SK-N-SH (cell line): ENCODE measurements around the gene POM121L2. TPM values are rescaled to one million over a fixed set of nuclear protein-coding genes. Genes with fewer than 3 reads are reported as not detected.
A peak's percentile ranks its signal among the peaks of the same experiment; 100 is the strongest.
"Not testable (repeated sequence)": the region's sequence is repeated elsewhere in the genome, so short reads cannot be mapped to it uniquely, and the experiment has no call there.

ENCODE experiments used
- CTCF ChIA-PET: fragments of 300-600, 350-600 bp; formaldehyde crosslinking; extraction: SDS; loops from one replicate; lab custom pipeline; 2021; lab: Yijun Ruan, JAX
- POLR2A ChIA-PET: fragments of 350-600 bp; sonication (Branson Sonifier 250); formaldehyde crosslinking; extraction: SDS; loops from one replicate; lab custom pipeline; 2020; ENCODE audit warnings: antibody characterized with exemption, inconsistent platforms; lab: Yijun Ruan, JAX
- DNase-seq: peaks from one replicate; pipeline ENCODE4 v3.0.0; 2012
- H2AFZ ChIP-seq: fragments of 200-600 bp; sonication (generic); 2 replicates; pipeline ENCODE4 v1.8.1; 2016; ENCODE audit warnings: antibody characterized with exemption, mild to moderate bottlenecking, low read depth
- H3F3A ChIP-seq: fragments of 200-600 bp; sonication (generic); replicated peaks from 2 replicates; pipeline ENCODE3; 2016; ENCODE audit warnings: antibody characterized with exemption, mild to moderate bottlenecking; ENCODE audit not compliant: insufficient read depth
- H3K27ac ChIP-seq, 2 experiments: fragments of 200-500 bp in 1 of 2; fragments of 200-600 bp in 1 of 2; sonication (Bioruptor generic) in 1 of 2; sonication (generic), shearing (Covaris generic) in 1 of 2; 2 replicates each; pipeline versions ENCODE4 v1.5.1 to v1.6.1; 2014 to 2016; ENCODE audit warnings: low read depth in 2 of 2, inconsistent platforms in 1 of 2, low read length in 1 of 2, mild to moderate bottlenecking in 1 of 2, mixed read lengths in 1 of 2
- H3K27me3 ChIP-seq: fragments of 200-600 bp; sonication (generic), shearing (Covaris generic); 2 replicates; pipeline ENCODE4 v1.6.1; 2016; ENCODE audit warnings: mixed run types; ENCODE audit not compliant: insufficient read depth
- H3K36me3 ChIP-seq, 2 experiments: fragments of 200-500 bp in 1 of 2; fragments of 200-600 bp in 1 of 2; sonication (Bioruptor generic) in 1 of 2; sonication (generic) in 1 of 2; replicated peaks in 1 of 2; 2 replicates each; pipeline versions ENCODE3 to v1.5.1; 2014 to 2016; ENCODE audit warnings: low read length in 1 of 2, mild to moderate bottlenecking in 1 of 2; ENCODE audit not compliant: insufficient read depth in 2 of 2, control insufficient read depth in 1 of 2
- H3K4me1 ChIP-seq, 2 experiments: fragments of 200-500 bp in 1 of 2; fragments of 200-600 bp in 1 of 2; sonication (Bioruptor generic) in 1 of 2; sonication (generic), shearing (Covaris generic) in 1 of 2; 2 replicates each; pipeline versions ENCODE4 v1.5.1 to v1.6.1; 2014 to 2016; ENCODE audit warnings: low read depth in 1 of 2, low read length in 1 of 2, mixed run types in 1 of 2; ENCODE audit not compliant: insufficient read depth in 2 of 2, control insufficient read depth in 1 of 2
- H3K4me2 ChIP-seq: fragments of 200-600 bp; sonication (generic), shearing (Covaris generic); 2 replicates; pipeline ENCODE4 v1.6.1; 2017; ENCODE audit warnings: mixed run types
- H3K4me3 ChIP-seq, 2 experiments: fragments of 200-500 bp in 1 of 2; fragments of 200-600 bp in 1 of 2; sonication (Bioruptor generic) in 1 of 2; sonication (generic), shearing (Covaris generic) in 1 of 2; 2 replicates each; pipeline versions ENCODE4 v1.5.1 to v1.8.1; 2014 to 2016; ENCODE audit warnings: low read depth in 2 of 2, inconsistent platforms in 1 of 2, low read length in 1 of 2, mild to moderate bottlenecking in 1 of 2, mixed read lengths in 1 of 2, moderate library complexity in 1 of 2
- H3K79me2 ChIP-seq: fragments of 200-600 bp; sonication (generic); 2 replicates; pipeline ENCODE4 v1.8.1; 2017; ENCODE audit warnings: mild to moderate bottlenecking; ENCODE audit not compliant: insufficient read depth
- H3K9ac ChIP-seq: fragments of 200-600 bp; sonication (generic); 2 replicates; pipeline ENCODE4 v1.6.1; 2017; ENCODE audit warnings: mixed run types
- H3K9me2 ChIP-seq: fragments of 200-600 bp; sonication (generic); 2 replicates; pipeline ENCODE4 v1.6.1; 2017; ENCODE audit warnings: mixed run types
- H3K9me3 ChIP-seq: fragments of 200-600 bp; sonication (generic); 2 replicates; pipeline ENCODE4 v1.6.1; 2017; ENCODE audit warnings: mixed run types, mild to moderate bottlenecking, moderate library complexity
- H4K20me1 ChIP-seq: fragments of 200-600 bp; sonication (generic); 2 replicates; pipeline ENCODE4 v1.6.1; 2017; ENCODE audit warnings: mild to moderate bottlenecking, mixed run types; ENCODE audit not compliant: insufficient read depth
- EZH2phosphoT487 ChIP-seq: fragments of 200-600 bp; sonication (generic); IDR thresholded peaks from 2 replicates; pipeline ENCODE4 v1.6.1; 2017; ENCODE audit warnings: low read depth, mixed run types, mild to moderate bottlenecking, antibody characterized with exemption, moderate library complexity, borderline replicate concordance
- FOSL2 ChIP-seq: IDR thresholded peaks from 2 replicates; pipeline ENCODE4 v1.4.0; 2012; ENCODE audit warnings: low read depth, mild to moderate bottlenecking, moderate library complexity, borderline replicate concordance
- NFIC ChIP-seq: IDR thresholded peaks from 2 replicates; pipeline ENCODE4 v1.4.0; 2012; ENCODE audit warnings: borderline replicate concordance
- RAD21 ChIP-seq: IDR thresholded peaks from 2 replicates; pipeline ENCODE4 v1.6.1; 2012; ENCODE audit warnings: mild to moderate bottlenecking, low read length
- REST ChIP-seq: IDR thresholded peaks from 2 replicates; pipeline ENCODE4 v1.6.1; 2012; ENCODE audit warnings: mild to moderate bottlenecking, low read depth, low read length, moderate library complexity
- RFX5 ChIP-seq: IDR thresholded peaks from 2 replicates; pipeline ENCODE4 v1.6.1; 2012; ENCODE audit warnings: mild to moderate bottlenecking, improper control_type of control experiment, low read length
- SIN3A ChIP-seq: IDR thresholded peaks from 2 replicates; pipeline ENCODE4 v1.6.1; 2012; ENCODE audit warnings: low read depth, mild to moderate bottlenecking, low read length, moderate library complexity, borderline replicate concordance
- SMC3 ChIP-seq: IDR thresholded peaks from 2 replicates; pipeline ENCODE4 v1.6.1; 2012; ENCODE audit warnings: low read depth, low read length, improper control_type of control experiment
- TAF1 ChIP-seq: IDR thresholded peaks from 2 replicates; pipeline ENCODE4 v1.6.1; 2012; ENCODE audit warnings: low read depth, mild to moderate bottlenecking, low read length, moderate library complexity, borderline replicate concordance
- TCF12 ChIP-seq: IDR thresholded peaks from 2 replicates; pipeline ENCODE4 v1.4.0; 2012
- TEAD4 ChIP-seq: IDR thresholded peaks from 2 replicates; pipeline ENCODE4 v1.4.0; 2012; ENCODE audit warnings: mild to moderate bottlenecking, borderline replicate concordance; ENCODE audit not compliant: insufficient read depth
- YY1 ChIP-seq: IDR thresholded peaks from 2 replicates; pipeline ENCODE4 v1.4.0; 2012; ENCODE audit warnings: low read depth, mild to moderate bottlenecking
- WGBS: methylation state at CpG from one replicate; pipeline ENCODE4 v1.1.6; 2017; ENCODE audit warnings: low lambda C conversion rate; 5-methylcytosine and 5-hydroxymethylcytosine counted together
- polyA plus RNA-seq, 3 experiments: library from polyadenylated mRNA; depleted of rRNA; stranded (reverse); fragments of >200 nt; gene quantifications; 2 replicates each; pipeline ENCODE4 v1.2.3, GENCODE V29; 2012

POM121L2 gene
- polyA plus RNA-seq, 1 of the 3 experiments (the other 2 are of a cell fraction) = not detected

GRCh38 chr6:27268803-27269202 is 43.3 kb downstream of the POM121L2 start:
- TF ChIP-seq TCF12 = no peak
- TF ChIP-seq EZH2phosphoT487 = no peak
- TF ChIP-seq SIN3A = no peak
- TF ChIP-seq TEAD4 = no peak
- TF ChIP-seq YY1 = no peak
- no peaks in the 10 kb centered on the region for H4K20me1 ChIP-seq
- no peak for DNase-seq
- no peak overlapping the region for H2AFZ ChIP-seq
- no peak overlapping the region for H3K4me2 ChIP-seq
- 28% methylated on average over 11 of the region's 14 CpGs for WGBS
- H3F3A ChIP-seq = no peaks in the 10 kb centered on the region
- no peaks in the 10 kb centered on the region; the same call in 1 of the 2 replicates for H3K9me3 ChIP-seq
- no peak overlapping the region for H3K27ac ChIP-seq
- no peak overlapping the region for H3K9ac ChIP-seq
- no peaks in the 10 kb centered on the region for H3K79me2 ChIP-seq
- no peaks in the 10 kb centered on the region for H3K36me3 ChIP-seq
- ChIA-PET POLR2A (no interaction called here), CTCF (no interaction called here)
- H3K27me3 ChIP-seq = peaks cover 47% of the 10 kb centered on the region; the same call in 1 of the 2 replicates
- H3K4me1 ChIP-seq = no peaks in the 10 kb centered on the region
- no peaks in the 10 kb centered on the region for H3K9me2 ChIP-seq
- no peak overlapping the region for H3K4me3 ChIP-seq

GRCh38 chr6:27267857-27268434 is 44.1 kb downstream of the POM121L2 start:
- no peak overlapping the region for H2AFZ ChIP-seq
- H3F3A ChIP-seq = no peaks in the 10 kb centered on the region
- no peak for DNase-seq
- CTCF ChIA-PET = no interaction called here
- H3K9me2 ChIP-seq = no peaks in the 10 kb centered on the region
- H3K9me3 ChIP-seq = no peaks in the 10 kb centered on the region; the same call in 1 of the 2 replicates
- peaks cover 45% of the 10 kb centered on the region; the same call in 1 of the 2 replicates for H3K27me3 ChIP-seq
- no peaks in the 10 kb centered on the region for H3K4me1 ChIP-seq
- H3K27ac ChIP-seq = no peak overlapping the region
- no peak overlapping the region for H3K4me3 ChIP-seq
- H3K4me2 ChIP-seq = 0 out of 2 replicates have a peak overlapping the region, but pooled peaks have one; percentile 38
- H3K9ac ChIP-seq = no peak overlapping the region
- TF ChIP-seq YY1 (no peak), REST (no peak), EZH2phosphoT487 (no peak), RAD21 (no peak), FOSL2 (no peak), RFX5 (no peak), NFIC (no peak), SMC3 (no peak), TAF1 (no peak)
- H3K36me3 ChIP-seq = no peaks in the 10 kb centered on the region
- no peaks in the 10 kb centered on the region for H3K79me2 ChIP-seq
- H4K20me1 ChIP-seq = no peaks in the 10 kb centered on the region
- POLR2A ChIA-PET = no interaction called here
- 21% methylated on average over 22 of the region's 22 CpGs for WGBS

- H3K79me2 ChIP-seq, H3K36me3 ChIP-seq, H3K9me2 ChIP-seq, H4K20me1 ChIP-seq, H3K27ac ChIP-seq, H3K9ac ChIP-seq, H3F3A ChIP-seq, H2AFZ ChIP-seq, H3K4me1 ChIP-seq, H3K9me3 ChIP-seq, POLR2A ChIA-PET, CTCF ChIA-PET, H3K4me2 ChIP-seq, H3K4me3 ChIP-seq, DNase-seq: not testable (repeated sequence)
- peaks cover 49% of the 10 kb centered on the region for H3K27me3 ChIP-seq
- 46% methylated on average over 3 of the region's 3 CpGs for WGBS
Observed at GRCh38 chr6:27267003-27267402, 45.1 kb downstream of the POM121L2 start.
